Measurements from ENCODE around the gene TMEM72. TPM values are rescaled to one million over a fixed set of nuclear protein-coding genes. Genes with fewer than 3 reads are reported as not detected.

Gene TMEM72
- total and polyA plus RNA-seq, 2 of the 13 experiments (the other 11 are each of a cell fraction or from before 2014, with no cell fraction given), result 0.04 TPM; not detected in 1

- peak overlapping the region in 1 of 3 experiments; percentile 30; a peak in 1 of 6 replicates for H3K4me3 ChIP-seq (replicated peaks in 1 of 3; ENCODE audit: insufficient read depth in 1 of 3, low read depth in 2 of 3, low read length in 3 of 3)
- FAIRE-seq (peak; percentile 66), ATAC-seq (no peak; the same call in 2 of the 3 replicates), DNase-seq (ENCODE audit: low spot score) (peak; percentile 72)
- BruUV-seq (replicated peaks), result no TSS peak
- WGBS (ENCODE audit: low lambda C conversion rate), result 40% methylated on average over 8 of the region's 8 CpGs
- in situ Hi-C loops (cut with HindIII; ENCODE audit: extremely low pct_ligation_motif_present, low pct_unique_long_range_greater_than_20kb) (loop anchor here (25.0 kb wide), 1 partner anchor 1554 kb away; the partner anchor contains the start of gene HNRNPF), intact Hi-C loops (cut with micrococcal nuclease; ENCODE audit: unreplicated experiment) (no loop called here)
- POLR2A ChIA-PET, result interaction anchor here (1.1 to 13.2 kb wide), 9 partner anchors 9 to 32 kb away, joined by 4 to 407 read pairs (median 9); partner anchors contain the start of gene DEPP1
- peak overlapping the region; percentile 95 for H3K4me2 ChIP-seq (ENCODE audit: low read depth, low read length)
- H3K27ac ChIP-seq (ENCODE audit: extremely low read length, insufficient read depth, low read length), result peak overlapping the region; percentile 56
- no peak overlapping the region; the same call in 1 of the 2 replicates for H3K9ac ChIP-seq (ENCODE audit: insufficient read depth, low read depth, low read length)
- H3K27me3 ChIP-seq (ENCODE audit: control insufficient read depth in 1 of 2, insufficient read depth in 2 of 2, low read length in 2 of 2), result no peaks in the 10 kb centered on the region
- peaks cover 9% of the 10 kb centered on the region; the same call in 1 of the 2 replicates for H4K20me1 ChIP-seq (ENCODE audit: insufficient read depth, low read length)
- peaks cover 66% of the 10 kb centered on the region for H3K79me2 ChIP-seq (ENCODE audit: insufficient read depth, low read length)
- CTCF ChIA-PET (ENCODE audit: low intra/inter-chr PET ratio, low total read pairs), result interaction anchor here (1.5 kb wide), 1 partner anchor 8 kb away, joined by 5 read pairs; no protein-coding TSS in a partner anchor
- H3K4me1 ChIP-seq (ENCODE audit: insufficient read depth, low read length), result peaks cover 76% of the 10 kb centered on the region
- H3K9me3 ChIP-seq (ENCODE audit: low read length), result no peaks in the 10 kb centered on the region
- H3K36me3 ChIP-seq (replicated peaks in 1 of 2; ENCODE audit: control insufficient read depth in 1 of 2, insufficient read depth in 2 of 2, low read length in 2 of 2), result peaks cover 7 to 32% of the 10 kb centered on the region in 2 experiments; a peak in 4 of 5 replicates
- H2AFZ ChIP-seq (ENCODE audit: low read length), result no peak overlapping the region
- TF ChIP-seq CENPT (CRISPR knock-in tag; IDR thresholded peaks at IDR 0.05; ENCODE audit: low read depth) (no peak), ZNF205 (CRISPR knock-in tag; IDR thresholded peaks at IDR 0.05) (no peak), SSRP1 (CRISPR knock-in tag; IDR thresholded peaks at IDR 0.05) (no peak), ZNF788 (CRISPR knock-in tag; IDR thresholded peaks at IDR 0.05; ENCODE audit: borderline replicate concordance) (no peak), NCOA1 (CRISPR knock-in tag; IDR thresholded peaks at IDR 0.05) (no peak), SKIL (CRISPR knock-in tag; IDR thresholded peaks at IDR 0.05; ENCODE audit: borderline replicate concordance) (no peak), HDAC1 (CRISPR knock-in tag; IDR thresholded peaks at IDR 0.05) (peak; percentile 32; the same call in 1 of the 2 replicates), ARID5B (CRISPR knock-in tag; IDR thresholded peaks at IDR 0.05) (peak; percentile 51; the same call in 1 of the 2 replicates), TAF15 (IDR thresholded peaks at IDR 0.05; ENCODE audit: low read depth, low read length, poor library complexity, severe bottlenecking) (no peak), ZMAT3 (CRISPR knock-in tag; conservative IDR thresholded peaks at IDR 0.05) (no peak), KDM6A (CRISPR knock-in tag; IDR thresholded peaks at IDR 0.05; ENCODE audit: low read depth) (no peak), MATR3 (CRISPR knock-in tag; IDR thresholded peaks at IDR 0.05) (no peak), IRX3 (CRISPR knock-in tag; IDR thresholded peaks at IDR 0.05; ENCODE audit: borderline replicate concordance, low read depth) (no peak), ZNF253 (CRISPR knock-in tag; IDR thresholded peaks at IDR 0.05; ENCODE audit: borderline replicate concordance) (no peak), NFATC3 (CRISPR knock-in tag; IDR thresholded peaks at IDR 0.05) (no peak), ZBTB43 (CRISPR knock-in tag; conservative IDR thresholded peaks at IDR 0.05) (peak; percentile 98), ZNF343 (CRISPR knock-in tag; IDR thresholded peaks at IDR 0.05) (no peak)
These were observed 55.1 kb downstream of the TMEM72 start for GRCh38 chr10:44966129-44966815.
